HG03045 (cell line): Measurements from ENCODE around the gene SLC2A10.

Source experiments
- ATAC-seq: cut with Tn5 transposase; IDR thresholded peaks from one replicate; pipeline ENCODE4 v1.9.1; 2021; ENCODE audit warnings: mild to moderate bottlenecking, moderate library complexity; ENCODE audit not compliant: unreplicated experiment

Gene SLC2A10

DNA sequence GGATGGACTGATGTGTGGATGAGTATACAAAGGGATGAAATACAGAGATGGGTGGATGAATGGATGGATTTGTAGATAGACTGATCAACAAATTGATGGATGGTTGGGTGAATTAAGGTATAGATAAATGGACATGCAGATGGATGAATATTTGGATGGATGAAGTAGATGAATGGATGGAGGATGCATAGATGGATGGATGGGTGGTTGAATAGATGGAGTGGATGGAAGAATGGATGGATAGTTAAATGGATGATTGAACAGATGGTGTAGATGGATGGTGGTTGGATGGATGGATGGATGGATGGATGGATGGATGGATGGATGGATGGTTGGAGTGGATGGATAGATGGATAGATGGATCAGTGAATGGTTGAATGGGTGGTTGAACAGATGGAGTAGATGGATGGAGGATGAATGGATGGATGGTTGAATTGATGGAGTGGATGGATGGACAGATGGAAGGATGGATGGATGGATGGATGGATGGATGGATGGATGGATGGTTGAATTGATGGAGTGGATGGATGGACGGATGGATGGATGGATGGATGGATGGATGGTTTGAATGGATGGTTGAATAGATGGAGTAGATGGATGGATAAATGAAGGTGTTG lies 15.0 kb downstream of the SLC2A10 start:
- ATAC-seq: no peak

GRCh38 chr20:46725186-46726165 lies 16.0 kb downstream of the SLC2A10 start:
- no peak for ATAC-seq

DNA sequence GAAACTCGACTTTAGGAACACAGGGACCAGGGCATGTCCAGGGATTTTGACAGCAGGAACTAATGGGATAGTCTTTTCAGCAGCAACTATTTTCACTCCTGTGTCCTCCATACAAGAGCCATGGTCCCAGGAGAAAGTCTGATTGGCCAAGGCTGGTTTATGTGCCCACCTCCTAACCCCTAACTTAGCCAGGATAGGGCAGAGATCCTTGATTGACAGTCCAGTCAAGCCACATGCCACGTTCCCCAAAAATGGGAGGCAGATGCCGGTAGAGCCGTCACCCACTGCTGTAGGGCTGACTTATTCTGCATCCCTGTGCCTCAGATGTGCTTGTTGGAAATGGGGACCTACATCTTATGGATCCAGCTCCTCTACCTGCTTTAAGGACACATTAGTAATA lies 22.3 kb downstream of the SLC2A10 start:
- ATAC-seq: no peak

DNA sequence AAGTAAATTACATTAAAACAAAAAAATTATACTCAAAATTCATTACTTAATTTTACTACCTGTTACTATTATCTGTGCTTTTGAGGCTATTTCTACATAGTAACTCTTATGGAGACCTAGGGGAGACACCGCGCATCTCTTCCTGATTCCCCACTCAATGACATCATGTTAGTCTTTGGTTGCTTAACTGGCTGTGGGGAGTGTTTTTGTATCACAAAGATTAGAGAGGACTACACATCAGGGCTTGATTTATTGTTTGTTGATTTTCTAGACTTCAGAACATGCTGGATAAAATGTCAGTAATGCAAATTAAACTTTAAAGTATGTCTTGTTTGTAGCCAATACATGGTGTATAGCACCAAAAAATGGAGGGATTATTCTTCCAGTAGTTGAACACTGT lies 26.0 kb downstream of the SLC2A10 start:
- ATAC-seq: no peak

- no peak for ATAC-seq
These were observed 30.2 kb downstream of the SLC2A10 start for GRCh38 chr20:46739431-46740213.

- no peak for ATAC-seq
These were observed 30.8 kb downstream of the SLC2A10 start for GRCh38 chr20:46740214-46740609.

DNA sequence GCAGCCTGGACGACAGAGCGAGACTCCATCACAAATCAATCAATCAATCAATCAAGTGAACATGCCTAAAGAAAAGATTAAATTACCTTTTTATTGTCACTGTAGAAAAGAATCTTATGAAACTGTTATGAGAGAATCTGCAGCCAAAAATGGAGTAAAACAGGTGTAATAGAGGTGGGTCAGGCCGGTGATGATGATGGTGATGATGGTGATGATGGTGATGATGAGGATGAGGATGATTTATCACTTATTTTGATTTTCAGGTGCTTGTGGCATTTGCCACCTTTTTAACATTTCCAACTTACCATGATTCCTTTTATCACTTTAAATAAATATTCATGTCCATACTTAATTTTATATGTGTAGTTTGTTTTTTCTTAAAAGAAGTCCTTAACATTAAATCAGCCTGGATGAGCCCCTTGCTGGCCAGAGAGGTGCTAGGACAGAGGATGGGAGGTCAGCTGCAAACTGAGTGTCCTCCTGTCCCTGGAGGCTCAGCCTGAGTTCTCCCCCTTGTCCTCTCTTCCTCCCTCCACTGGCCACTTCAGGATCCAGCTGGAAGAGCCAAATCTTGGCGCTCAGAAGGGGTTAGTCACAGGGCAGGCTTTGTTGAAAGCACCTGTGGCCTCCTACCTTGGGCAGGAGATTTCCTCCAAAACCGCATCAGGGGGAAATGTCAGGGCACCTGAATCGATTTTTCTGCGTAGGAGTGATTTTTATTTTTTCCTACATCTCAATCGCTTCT lies 32.6 kb downstream of the SLC2A10 start:
- no peak for ATAC-seq

DNA sequence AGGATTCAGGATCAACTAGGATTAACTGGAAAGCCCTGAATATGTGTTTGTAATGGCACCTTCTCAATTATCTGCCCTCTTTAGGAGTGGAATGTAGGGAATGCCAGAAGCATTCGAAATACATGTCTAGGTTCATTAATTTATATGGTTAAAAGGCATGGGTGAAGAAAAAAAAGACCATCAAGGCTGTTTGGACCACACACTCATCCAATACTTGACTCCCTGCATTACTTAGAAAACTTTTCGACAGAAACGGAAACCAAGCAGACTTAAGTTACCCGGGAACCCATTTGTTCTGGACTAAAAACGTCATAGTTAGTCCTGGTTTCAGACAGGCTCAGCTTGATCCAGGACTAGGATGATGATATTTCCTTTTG lies 33.2 kb downstream of the SLC2A10 start:
- ATAC-seq: no peak

- no peak for ATAC-seq
These were observed 33.6 kb downstream of the SLC2A10 start for GRCh38 chr20:46743088-46743487.

GRCh38 chr20:46746956-46747526 lies 37.6 kb downstream of the SLC2A10 start:
- no peak for ATAC-seq

GRCh38 chr20:46749147-46749546 lies 39.7 kb downstream of the SLC2A10 start:
- ATAC-seq: no peak

DNA sequence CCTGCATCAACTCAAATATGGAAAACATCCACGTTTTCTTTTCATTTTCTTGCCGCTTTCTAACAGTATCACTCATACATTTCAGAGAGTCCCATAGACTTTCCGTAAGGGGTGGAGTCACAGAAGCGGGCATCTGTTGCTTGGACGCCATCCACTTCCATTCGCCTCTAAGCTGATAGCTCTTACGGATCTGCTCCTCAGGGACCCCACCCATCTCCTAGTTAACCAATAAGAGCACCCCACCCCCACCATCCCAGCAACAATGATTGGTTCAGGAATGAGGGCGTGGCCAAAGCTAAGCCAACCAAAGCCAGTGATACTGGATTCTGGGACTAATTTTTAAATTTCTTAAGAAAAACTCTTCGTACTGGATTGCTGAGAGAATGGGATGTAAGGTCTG lies 42.4 kb downstream of the SLC2A10 start:
- ATAC-seq: no peak

DNA sequence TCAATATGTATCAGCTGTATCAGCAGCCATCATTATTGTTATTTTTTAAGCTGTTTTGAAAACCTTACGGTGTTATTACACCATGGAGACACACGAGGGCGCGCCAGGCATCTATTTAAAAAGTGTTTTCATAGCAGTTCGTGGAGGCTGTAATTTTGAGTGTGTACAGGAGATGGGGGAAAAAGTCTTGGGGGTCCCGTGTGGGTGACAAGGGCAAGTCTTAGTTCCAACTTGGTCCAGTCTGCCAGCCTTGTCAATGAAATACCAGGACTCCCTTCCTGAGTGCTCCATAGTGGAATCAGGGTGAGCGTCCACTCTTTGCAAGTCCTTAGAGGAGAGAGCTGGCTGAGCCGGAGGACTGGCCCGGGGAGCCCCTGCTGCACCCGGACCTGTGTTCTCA lies 43.3 kb downstream of the SLC2A10 start:
- ATAC-seq: no peak

DNA sequence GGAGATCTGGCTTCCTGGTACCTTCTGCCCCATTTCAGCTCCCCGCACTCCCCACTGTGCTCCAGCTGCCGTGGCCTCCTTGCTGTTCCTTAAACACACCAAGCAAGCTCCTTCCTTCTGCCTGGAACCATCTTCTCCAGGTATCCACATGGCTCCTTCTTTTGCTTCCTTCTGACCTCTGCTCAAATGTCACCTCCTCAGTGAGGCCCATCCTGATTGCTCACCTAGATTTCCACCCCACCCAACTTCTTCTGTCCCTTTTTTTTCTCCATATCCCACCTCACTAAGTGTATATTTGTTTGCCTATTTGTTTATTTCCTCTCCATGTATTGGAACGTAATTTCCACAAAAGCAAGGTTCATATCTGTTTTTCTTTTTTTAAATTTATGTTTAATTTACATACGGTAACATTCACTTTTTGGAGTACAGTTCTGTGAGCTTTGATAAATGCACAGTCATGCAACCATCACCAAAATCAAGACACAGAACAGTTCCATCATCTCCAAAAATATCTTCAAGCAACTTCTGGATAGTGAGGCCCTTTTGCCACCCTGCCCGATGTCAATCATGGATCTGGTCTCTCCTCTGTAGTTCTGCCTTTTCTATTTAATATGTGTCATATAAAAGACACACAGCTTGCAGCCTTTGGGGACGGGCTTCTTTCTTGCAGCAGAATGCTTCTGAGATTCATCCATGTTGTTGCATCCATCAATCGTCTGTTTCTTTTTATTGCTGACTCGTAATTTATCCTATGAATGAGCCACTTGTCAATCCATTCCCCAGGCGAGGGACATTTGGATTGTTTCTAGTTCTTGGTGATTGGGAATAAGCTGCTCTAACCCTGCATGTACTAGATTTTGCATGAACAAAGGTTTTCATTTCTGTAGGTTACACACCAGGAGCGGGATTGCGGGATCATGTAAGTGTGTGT lies 46.3 kb downstream of the SLC2A10 start:
- ATAC-seq: no peak

- no peak for ATAC-seq
These were observed 47.0 kb downstream of the SLC2A10 start for GRCh38 chr20:46756419-46756818.

- no peak for ATAC-seq
These were observed 47.7 kb downstream of the SLC2A10 start for GRCh38 chr20:46757135-46757534.

DNA sequence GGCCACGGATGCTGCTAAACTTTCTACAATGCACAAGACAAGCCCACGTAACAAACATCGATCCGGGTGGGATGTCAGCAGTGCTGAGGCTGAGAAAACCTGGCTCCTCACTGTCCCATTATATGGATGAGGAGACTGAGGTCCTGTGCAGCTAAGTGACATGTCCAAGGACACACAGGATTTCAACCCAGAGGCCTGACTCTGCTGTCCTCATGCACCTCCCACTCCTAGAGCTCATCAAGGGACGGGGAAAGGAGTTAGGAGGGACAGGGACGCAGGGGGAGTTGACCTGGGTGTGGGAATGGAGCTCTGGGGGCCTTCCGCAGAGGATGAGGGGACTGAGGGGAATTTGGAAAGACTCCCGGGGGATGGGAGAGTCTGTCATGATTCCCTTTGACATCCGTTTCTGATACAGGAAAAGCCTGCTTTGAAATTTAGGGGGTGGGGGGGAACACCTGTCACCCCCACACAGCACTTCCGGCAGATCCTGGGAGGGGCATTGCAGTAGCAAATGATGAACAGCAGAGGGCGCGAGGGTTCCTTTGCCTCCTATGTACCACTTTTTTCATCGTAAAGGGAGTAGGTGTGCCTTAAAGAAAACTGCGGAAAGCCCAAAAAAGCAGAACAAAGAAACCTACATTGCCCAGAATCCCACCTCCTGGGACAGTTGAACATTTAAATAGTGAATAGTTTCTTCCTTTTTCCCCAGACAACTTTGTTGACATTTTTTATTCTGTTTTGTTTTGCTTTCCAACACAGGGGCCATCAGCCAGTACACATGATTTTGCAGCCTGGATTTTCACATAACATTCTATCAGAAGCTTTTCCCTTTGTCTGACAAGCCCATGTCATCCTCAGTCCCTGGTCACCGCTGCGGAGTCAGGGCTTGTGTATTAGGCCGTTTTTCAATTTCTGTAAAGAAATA lies 48.6 kb downstream of the SLC2A10 start:
- ATAC-seq: no peak

- ATAC-seq: no peak
These were observed 49.6 kb downstream of the SLC2A10 start for GRCh38 chr20:46758929-46759669.
